Mononuclear cell (primary cell): ENCODE data around the gene AZIN2. TPM values are rescaled to one million over a fixed set of nuclear protein-coding genes. Genes with fewer than 3 reads are reported as not detected.

Experiments
- H3K27me3 ChIP-seq: 2 replicates; pipeline ENCODE4 v1.6.0; 2011; ENCODE audit warnings: low read length, control low read depth; ENCODE audit not compliant: insufficient read depth
- H3K4me1 ChIP-seq: 2 replicates; pipeline ENCODE4 v1.5.1; 2011; ENCODE audit warnings: mild to moderate bottlenecking, low read length, control low read depth; ENCODE audit not compliant: insufficient read depth
- H3K4me3 ChIP-seq: 2 replicates; pipeline ENCODE4 v1.5.1; 2011; ENCODE audit warnings: mild to moderate bottlenecking, low read length, moderate library complexity
- H3K9me3 ChIP-seq: 2 replicates; pipeline ENCODE4 v1.5.1; 2011; ENCODE audit warnings: low read depth, mild to moderate bottlenecking, control low read depth, low read length
- total RNA-seq: library from RNA; depleted of rRNA; stranded (reverse); fragments of >200 nt; gene quantifications from one replicate; pipeline ENCODE4 v1.2.3, GENCODE V29; 2012

The AZIN2 gene
- total RNA-seq, 1 donor: 1.6 TPM

DNA sequence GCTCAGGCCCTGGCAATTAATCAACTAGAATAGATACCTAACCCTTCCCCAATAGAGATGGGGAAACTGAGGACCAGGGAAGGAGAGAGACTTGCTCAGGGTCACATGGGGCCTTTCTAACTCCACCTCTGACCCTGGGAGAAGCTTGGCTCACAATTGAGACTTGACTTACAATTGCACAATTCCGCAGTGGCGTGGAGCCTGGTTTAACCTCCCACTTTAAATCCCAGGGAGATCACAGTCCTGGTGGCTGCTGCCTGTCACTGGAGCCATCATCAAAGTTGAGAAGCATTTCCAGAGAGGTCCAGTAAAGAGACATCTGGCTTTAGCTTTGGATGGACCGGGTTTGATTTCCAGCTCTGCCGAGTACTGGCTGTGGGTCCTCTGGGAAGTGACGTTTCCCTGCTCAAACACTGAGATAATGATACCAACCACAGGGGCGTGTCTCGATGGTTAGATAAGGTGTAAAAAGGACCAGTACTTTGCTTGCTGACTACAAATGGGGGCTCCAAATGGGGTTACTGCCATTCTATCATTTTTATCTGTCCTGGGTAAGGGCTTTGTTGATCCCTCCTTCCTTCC, 61.6 kb downstream of the AZIN2 start:
- Histone ChIP-seq H3K9me3 (no peaks in the 10 kb centered on the region), H3K4me1 (no peaks in the 10 kb centered on the region), H3K4me3 (no peak overlapping the region), H3K27me3 (no peaks in the 10 kb centered on the region)

- Histone ChIP-seq H3K4me1 (no peaks in the 10 kb centered on the region), H3K27me3 (no peaks in the 10 kb centered on the region), H3K9me3 (no peaks in the 10 kb centered on the region), H3K4me3 (no peak overlapping the region)
Observed at GRCh38 chr1:33143176-33143575, 62.2 kb downstream of the AZIN2 start.

DNA sequence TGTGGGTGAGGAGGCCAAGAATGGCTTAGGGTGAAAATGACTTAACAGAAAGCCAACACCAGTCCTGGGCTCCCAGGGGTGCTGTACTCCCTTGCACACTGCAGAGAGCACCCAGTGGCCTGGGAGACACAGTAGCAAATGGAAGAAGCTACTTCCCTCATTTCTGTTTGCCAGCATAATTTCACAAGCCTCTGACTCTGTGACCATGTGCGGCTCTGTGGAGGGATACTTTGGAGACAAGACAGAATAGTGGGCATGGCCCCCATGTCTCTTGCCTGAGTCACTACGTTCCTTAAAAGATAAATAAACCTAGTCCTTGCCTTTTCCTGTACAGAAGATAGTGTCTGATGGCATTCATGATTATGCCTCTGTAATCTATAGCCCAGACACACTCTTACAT, 62.7 kb downstream of the AZIN2 start:
- H3K4me3 ChIP-seq: no peak overlapping the region
- H3K4me1 ChIP-seq: no peaks in the 10 kb centered on the region
- H3K9me3 ChIP-seq: no peaks in the 10 kb centered on the region
- no peaks in the 10 kb centered on the region for H3K27me3 ChIP-seq

- Histone ChIP-seq H3K27me3 (no peaks in the 10 kb centered on the region), H3K4me1 (no peaks in the 10 kb centered on the region), H3K4me3 (no peak overlapping the region), H3K9me3 (no peaks in the 10 kb centered on the region)
Observed at GRCh38 chr1:33146003-33146402, 65.0 kb downstream of the AZIN2 start.

DNA sequence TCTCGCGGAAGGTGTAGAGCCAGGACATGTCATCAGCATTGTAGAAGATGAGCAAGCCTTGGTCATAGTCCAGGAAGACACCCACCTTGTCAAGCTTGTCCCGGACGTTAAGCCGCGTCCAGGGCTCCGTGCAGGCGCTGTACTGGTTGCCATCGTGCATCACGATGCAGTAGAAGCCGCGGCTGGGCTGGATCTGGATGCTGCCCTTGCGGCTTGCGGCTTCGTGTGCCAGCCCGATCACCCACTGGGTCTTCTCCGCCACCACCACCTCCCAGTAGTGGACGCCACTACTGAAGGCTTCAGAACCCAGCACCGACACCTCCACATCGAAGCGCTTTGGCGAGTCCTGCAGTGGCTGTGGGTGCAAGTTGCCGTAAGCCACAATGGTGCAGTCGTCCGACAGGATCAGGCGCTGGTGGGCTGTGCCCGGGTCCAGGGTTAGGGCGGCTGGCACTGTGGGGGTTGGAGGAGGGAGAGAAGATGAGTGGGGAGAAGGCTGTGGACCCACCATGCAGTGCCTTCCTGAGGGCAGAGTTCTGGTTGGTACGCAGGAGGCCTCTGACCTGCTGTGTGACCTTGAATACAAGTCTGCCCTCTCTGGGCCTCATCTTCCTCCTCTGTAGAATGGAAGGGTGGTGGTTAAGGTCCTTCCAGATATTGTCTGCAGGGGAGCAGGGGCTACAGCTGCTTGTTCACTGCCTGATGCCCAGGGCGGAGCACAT, 66.5 kb downstream of the AZIN2 start:
- no peaks in the 10 kb centered on the region for H3K27me3 ChIP-seq
- no peaks in the 10 kb centered on the region for H3K9me3 ChIP-seq
- H3K4me3 ChIP-seq: no peak overlapping the region
- no peaks in the 10 kb centered on the region for H3K4me1 ChIP-seq

GRCh38 chr1:33147997-33148314, 67.0 kb downstream of the AZIN2 start:
- no peak overlapping the region for H3K4me3 ChIP-seq
- no peaks in the 10 kb centered on the region for H3K9me3 ChIP-seq
- H3K4me1 ChIP-seq: no peaks in the 10 kb centered on the region
- no peaks in the 10 kb centered on the region for H3K27me3 ChIP-seq

- Histone ChIP-seq H3K4me3 (no peak overlapping the region), H3K9me3 (no peaks in the 10 kb centered on the region), H3K27me3 (no peaks in the 10 kb centered on the region), H3K4me1 (no peaks in the 10 kb centered on the region)
Observed at GRCh38 chr1:33148615-33149014, 67.7 kb downstream of the AZIN2 start.

DNA sequence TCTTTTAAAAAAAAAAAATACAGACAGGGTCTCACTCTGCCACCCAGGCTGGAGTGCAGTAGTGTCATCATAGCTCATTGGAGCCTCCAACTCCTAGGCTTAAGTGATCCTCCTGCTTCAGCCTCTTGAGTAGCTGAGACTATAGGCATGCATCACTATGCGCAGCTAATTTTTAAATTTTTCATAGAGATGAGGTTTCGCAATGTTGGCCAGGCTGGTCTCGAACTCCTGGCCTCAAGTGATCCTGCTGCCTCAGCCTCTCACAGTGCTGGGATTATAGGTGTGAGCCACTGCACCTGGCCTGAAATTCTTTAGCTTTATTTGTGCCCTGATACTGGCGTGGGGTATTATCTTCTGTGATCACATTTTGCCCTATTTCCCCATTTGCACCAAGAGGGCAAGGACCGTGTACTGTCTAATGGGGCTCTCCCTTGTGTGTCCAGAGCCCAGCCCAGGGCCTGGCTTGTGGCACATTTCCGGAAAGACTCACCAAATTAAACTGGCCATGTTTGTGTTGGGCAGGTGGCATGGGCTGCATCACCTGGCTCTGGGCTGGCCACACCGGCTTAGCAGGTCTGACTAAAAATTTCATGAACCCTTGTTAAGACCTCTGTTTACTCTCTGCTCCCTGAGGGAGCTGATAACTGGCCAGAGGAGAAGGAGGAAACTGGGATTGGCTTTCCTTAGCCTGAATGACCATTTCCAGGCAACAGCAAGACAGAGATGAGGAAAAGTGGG, 68.7 kb downstream of the AZIN2 start:
- H3K4me1 ChIP-seq: no peaks in the 10 kb centered on the region

GRCh38 chr1:33150522-33150921, 69.6 kb downstream of the AZIN2 start:
- no peaks in the 10 kb centered on the region for H3K4me1 ChIP-seq
- H3K9me3 ChIP-seq: no peaks in the 10 kb centered on the region
- H3K27me3 ChIP-seq: no peaks in the 10 kb centered on the region
- H3K4me3 ChIP-seq: no peak overlapping the region

More for the DNA sequence above, 68.7 kb downstream of the AZIN2 start:
- no peaks in the 10 kb centered on the region for H3K27me3 ChIP-seq
- no peaks in the 10 kb centered on the region for H3K9me3 ChIP-seq
- H3K4me3 ChIP-seq: no peak overlapping the region

DNA sequence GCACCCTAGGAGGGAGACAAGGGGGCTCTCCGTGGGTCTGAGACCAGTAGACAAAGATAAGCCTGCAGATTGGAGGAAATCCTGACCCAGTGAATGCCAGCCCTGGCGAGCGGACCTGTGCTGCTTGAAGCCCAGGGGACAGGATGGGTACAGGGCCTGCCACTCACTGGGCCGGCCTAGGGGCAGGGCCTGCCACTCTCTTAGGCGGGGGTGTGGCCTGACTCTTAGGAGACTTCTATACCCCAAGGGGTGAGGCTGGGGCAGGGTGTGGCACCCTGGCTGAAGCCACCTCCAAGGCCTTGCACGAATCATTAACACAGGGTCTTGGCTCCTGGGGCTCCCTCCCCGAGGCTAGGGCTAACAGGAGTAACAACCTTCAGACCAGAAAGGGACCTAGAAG, 70.2 kb downstream of the AZIN2 start:
- Histone ChIP-seq H3K4me3 (no peak overlapping the region), H3K27me3 (no peaks in the 10 kb centered on the region), H3K4me1 (no peaks in the 10 kb centered on the region), H3K9me3 (no peaks in the 10 kb centered on the region)

- Histone ChIP-seq H3K27me3 (no peaks in the 10 kb centered on the region), H3K4me3 (no peak overlapping the region), H3K9me3 (no peaks in the 10 kb centered on the region), H3K4me1 (no peaks in the 10 kb centered on the region)
Observed at GRCh38 chr1:33152685-33153432, 71.9 kb downstream of the AZIN2 start.

DNA sequence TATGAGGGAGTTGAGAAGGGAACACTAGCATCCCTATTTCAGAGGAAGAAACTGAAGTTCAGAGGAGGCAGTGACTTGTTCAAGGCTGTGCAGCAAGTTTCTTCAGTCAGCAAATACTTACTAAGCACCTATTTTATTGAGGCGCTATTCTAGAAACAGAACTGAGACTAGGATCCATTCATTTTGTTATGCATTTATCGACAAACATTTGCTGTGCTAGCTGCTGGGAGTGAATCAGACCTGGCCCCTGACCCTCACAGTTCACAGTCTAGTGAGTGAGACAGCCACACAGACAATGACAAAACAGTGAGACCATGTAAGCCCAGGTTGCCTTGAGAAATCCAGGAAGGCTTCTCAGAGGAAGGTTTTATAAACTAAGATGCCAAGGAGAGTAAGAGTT, 72.7 kb downstream of the AZIN2 start:
- no peaks in the 10 kb centered on the region for H3K27me3 ChIP-seq
- H3K4me3 ChIP-seq: no peak overlapping the region
- no peaks in the 10 kb centered on the region for H3K4me1 ChIP-seq
- H3K9me3 ChIP-seq: no peaks in the 10 kb centered on the region

DNA sequence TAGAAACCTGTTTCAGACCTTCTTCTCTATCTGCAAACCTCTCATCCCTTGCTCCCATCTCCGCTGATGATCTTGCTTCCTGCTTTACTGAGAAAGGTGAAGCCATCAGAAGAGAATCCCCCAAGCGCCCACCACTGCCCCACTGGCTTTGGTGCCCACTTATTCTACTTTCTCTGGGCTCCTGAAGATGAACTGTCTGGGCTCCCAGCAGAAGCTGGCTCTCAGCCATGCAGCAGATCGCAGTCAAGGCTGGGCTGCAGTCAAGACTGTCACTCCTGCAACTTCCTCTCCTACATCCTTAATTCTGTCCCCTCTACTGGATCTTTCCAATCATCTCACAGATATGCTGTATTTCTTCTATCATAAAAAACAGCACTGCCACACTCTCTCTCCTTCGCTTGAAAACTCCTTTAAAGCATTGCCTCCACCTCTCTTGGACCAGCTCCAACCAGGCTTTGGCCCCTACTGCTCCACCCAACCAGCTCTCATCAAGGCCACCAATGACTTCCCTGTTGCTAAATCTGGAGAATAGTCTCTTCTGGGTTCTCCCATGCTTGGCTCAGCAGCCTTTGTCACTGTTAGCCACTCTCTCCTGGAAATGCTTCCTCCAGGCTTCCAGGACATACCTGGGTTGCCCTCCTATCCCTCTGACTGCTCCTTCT, 75.1 kb downstream of the AZIN2 start:
- Histone ChIP-seq H3K27me3 (no peaks in the 10 kb centered on the region), H3K4me3 (no peak overlapping the region), H3K4me1 (no peaks in the 10 kb centered on the region), H3K9me3 (no peaks in the 10 kb centered on the region)

DNA sequence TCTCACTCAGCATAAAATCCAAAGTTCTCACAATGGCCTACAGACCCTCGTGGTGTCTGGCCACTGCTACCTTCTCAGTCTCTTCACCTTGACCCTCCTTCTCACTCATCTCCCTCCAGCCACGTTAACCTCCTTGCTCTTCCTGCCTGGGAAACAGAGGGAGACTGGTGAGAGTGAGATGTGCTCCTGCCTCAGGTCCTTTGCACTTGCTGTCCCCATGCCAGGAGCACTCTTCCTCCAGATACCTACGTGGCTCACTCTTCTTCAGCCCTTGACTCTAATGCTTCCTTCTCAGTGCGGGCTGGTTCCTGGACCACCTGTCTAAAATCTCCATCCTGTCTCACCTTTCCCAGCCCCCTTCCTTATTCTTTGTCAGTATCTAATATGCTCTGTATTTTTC, 76.2 kb downstream of the AZIN2 start:
- H3K9me3 ChIP-seq: no peaks in the 10 kb centered on the region

DNA sequence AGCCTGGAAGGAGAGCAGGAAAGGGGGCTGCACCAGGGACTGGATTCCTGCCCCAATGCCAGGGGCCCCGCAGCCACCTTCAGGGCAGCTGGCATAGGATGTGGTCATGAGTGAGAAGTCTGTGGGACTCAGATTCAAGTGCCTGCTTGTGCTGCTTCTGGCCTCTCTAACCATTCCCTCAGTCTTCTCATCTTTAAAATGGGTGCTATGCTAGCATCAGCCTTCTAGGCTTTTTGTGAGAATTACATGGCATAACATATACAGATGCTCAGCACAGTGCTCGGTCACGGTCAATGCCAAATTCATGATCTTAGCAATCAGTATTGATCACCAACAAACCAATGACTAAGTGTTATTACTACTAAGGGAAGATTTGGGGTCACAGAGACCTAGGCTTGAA, 77.4 kb downstream of the AZIN2 start:
- Histone ChIP-seq H3K9me3 (no peaks in the 10 kb centered on the region), H3K4me3 (no peak overlapping the region), H3K4me1 (no peaks in the 10 kb centered on the region), H3K27me3 (no peaks in the 10 kb centered on the region)

More for the DNA sequence above, 76.2 kb downstream of the AZIN2 start:
- Histone ChIP-seq H3K27me3 (no peaks in the 10 kb centered on the region), H3K4me3 (no peak overlapping the region), H3K4me1 (no peaks in the 10 kb centered on the region)
